Thyroid gland (tissue), 4 donors: ENCODE data around the gene RHOV. TPM values are rescaled to one million over a fixed set of nuclear protein-coding genes. Genes with fewer than 3 reads are reported as not detected.

Experiments
- DNase-seq, 2 donors: peaks; one replicate each; pipeline ENCODE4 v3.0.0-alpha.2; 2019
- H3K27ac ChIP-seq, 3 donors: fragments of 200-600 bp; sonication (generic); 1 replicate in 2 of 3; 2 replicates in 1 of 3; pipeline ENCODE4 v1.5.1; 2016 to 2019; ENCODE audit warnings: mild to moderate bottlenecking in 1 of 3, moderate library complexity in 1 of 3
- H3K27me3 ChIP-seq: fragments of 200-600 bp; sonication (generic); one replicate; pipeline ENCODE4 v1.5.1; 2019
- H3K36me3 ChIP-seq, 2 donors: fragments of 200-600 bp; sonication (generic); one replicate each; pipeline ENCODE4 v1.5.1; 2016 to 2019
- H3K4me1 ChIP-seq, 2 donors: fragments of 200-600 bp; sonication (generic); one replicate each; pipeline ENCODE4 v1.5.1; 2017 to 2019
- H3K4me3 ChIP-seq, 3 donors: fragments of 200-600 bp; sonication (generic); replicated peaks in 1 of 3; 1 replicate in 2 of 3; 2 replicates in 1 of 3; pipeline ENCODE4 v1.5.1; 2016; ENCODE audit warnings: mild to moderate bottlenecking in 1 of 3
- H3K9me3 ChIP-seq: fragments of 200-600 bp; sonication (generic); one replicate; pipeline ENCODE4 v1.5.1; 2017
- CTCF ChIP-seq, 6 experiments: fragments of 200-600 bp in 3 of 6; fragments of 450-650 bp in 3 of 6; sonication (generic) in 3 of 6; IDR thresholded peaks; one replicate each; pipeline ENCODE4 v1.5.1; 2016 to 2019; ENCODE audit warnings: antibody characterized with exemption in 6 of 6, mild to moderate bottlenecking in 2 of 6, inconsistent platforms in 1 of 6, moderate library complexity in 1 of 6
- POLR2A ChIP-seq, 2 donors: fragments of 450-650 bp; IDR thresholded peaks; one replicate each; pipeline ENCODE4 v1.6.1; 2017; ENCODE audit warnings: antibody characterized with exemption in 2 of 2, mild to moderate bottlenecking in 2 of 2, moderate library complexity in 1 of 2
- WGBS, 2 donors: methylation state at CpG; one replicate each; pipeline ENCODE4 v1.1.5; 2017; 5-methylcytosine and 5-hydroxymethylcytosine counted together
- intact Hi-C: fragments of 100-400 bp; cut with DNase I; formaldehyde crosslinking; loops from one replicate; pipeline ENCODE4 v1.15.1; 2023
- total RNA-seq, 4 donors: library from RNA; depleted of rRNA; stranded (reverse); fragments of >200 nt; gene quantifications; one replicate each; pipeline ENCODE4 v1.2.3, GENCODE V29; 2016

Gene RHOV
- total RNA-seq, 4 donors from 2014 or later, result 0.29 TPM; not detected in 3

- H3K27me3 ChIP-seq, result no peaks in the 10 kb centered on the region
- no peak overlapping the region for H3K4me3 ChIP-seq
- H3K4me1 ChIP-seq, result no peaks in the 10 kb centered on the region
- TF ChIP-seq CTCF (IDR thresholded peaks at IDR 0.05) (no peak), POLR2A (IDR thresholded peaks at IDR 0.05) (no peak)
- H3K36me3 ChIP-seq, result no peaks in the 10 kb centered on the region
- no peak overlapping the region for H3K27ac ChIP-seq
- 74 to 75% methylated on average over 1 of the region's 1 CpG for WGBS, 2 donors
- no peaks in the 10 kb centered on the region for H3K9me3 ChIP-seq
- DNase-seq, result no peak
- intact Hi-C loops, result no loop called here
Measured at GRCh38 chr15:40886586-40886985, 12.6 kb upstream of the RHOV start.

- no peak for DNase-seq
- no peaks in the 10 kb centered on the region for H3K36me3 ChIP-seq
- whole genome bisulfite sequencing, 2 donors, result 95% methylated on average over 6 of the region's 6 CpGs
Measured at GRCh38 chr15:40881351-40881750, 7.3 kb upstream of the RHOV start.

DNA sequence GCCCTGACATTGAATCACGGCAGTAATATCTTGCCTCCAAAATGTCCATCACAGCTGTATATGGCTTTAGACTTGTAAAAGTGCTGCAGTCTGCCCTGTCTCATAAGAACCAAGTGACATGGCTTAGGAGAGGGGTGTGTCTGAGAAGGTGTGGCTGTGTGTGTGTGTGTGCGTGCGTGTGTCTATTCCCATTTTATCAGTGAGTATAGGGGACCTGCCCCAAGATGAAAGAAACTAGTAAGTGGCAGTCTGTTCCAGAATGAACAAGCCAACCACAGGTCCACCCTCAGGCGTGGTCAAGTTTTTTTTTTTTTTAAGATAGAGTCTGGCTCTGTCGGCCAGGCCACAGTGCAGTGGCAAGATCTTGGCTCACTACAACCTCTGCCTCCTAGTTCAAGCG lies 5.6 kb upstream of the RHOV start:
- Histone ChIP-seq H3K4me3 (no peak overlapping the region), H3K9me3 (no peaks in the 10 kb centered on the region), H3K4me1 (no peaks in the 10 kb centered on the region), H3K27me3 (no peaks in the 10 kb centered on the region), H3K36me3 (no peaks in the 10 kb centered on the region), H3K27ac (no peak overlapping the region)
- WGBS, 2 donors, result 85 to 87% methylated on average over 6 of the region's 6 CpGs
- no peak for DNase-seq
- intact Hi-C loops, result no loop called here
- TF ChIP-seq CTCF (IDR thresholded peaks at IDR 0.05), result no peak
- TF ChIP-seq POLR2A (IDR thresholded peaks at IDR 0.05), result no peak

More at GRCh38 chr15:40881351-40881750, 7.3 kb upstream of the RHOV start:
- TF ChIP-seq POLR2A (IDR thresholded peaks at IDR 0.05) (no peak), CTCF (IDR thresholded peaks at IDR 0.05) (no peak)
- Histone ChIP-seq H3K9me3 (no peaks in the 10 kb centered on the region), H3K4me1 (no peaks in the 10 kb centered on the region), H3K27me3 (no peaks in the 10 kb centered on the region), H3K4me3 (no peak overlapping the region), H3K27ac (no peak overlapping the region)
- intact Hi-C loops, result no loop called here

DNA sequence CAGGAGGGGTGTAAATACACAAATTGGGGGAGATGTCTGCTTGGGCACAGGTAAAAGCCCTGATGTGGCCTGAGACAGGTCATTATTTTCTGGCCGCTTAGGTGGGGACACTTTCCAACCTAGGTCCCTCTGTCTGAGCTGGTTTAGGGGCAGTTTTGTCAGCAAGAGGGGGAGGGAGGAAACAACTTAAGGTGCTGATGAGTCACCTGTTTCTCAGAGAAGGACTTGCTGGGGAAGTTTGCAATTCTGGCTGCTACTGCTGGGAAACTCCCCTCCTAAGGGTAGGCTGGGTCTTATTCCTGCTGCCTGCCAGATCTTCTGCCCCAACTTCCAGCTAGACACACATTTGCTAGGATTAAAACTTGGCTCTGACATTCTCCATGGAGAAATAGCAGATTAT lies 4.8 kb upstream of the RHOV start:
- no peaks in the 10 kb centered on the region for H3K9me3 ChIP-seq
- H3K27ac ChIP-seq, result no peak overlapping the region
- intact Hi-C loops, result no loop called here
- DNase-seq, result no peak
- H3K4me1 ChIP-seq, result peaks cover 0 to 2% of the 10 kb centered on the region in 2 donors
- TF ChIP-seq CTCF (IDR thresholded peaks at IDR 0.05), result no peak
- no peak for TF ChIP-seq POLR2A (IDR thresholded peaks at IDR 0.05)
- H3K27me3 ChIP-seq, result no peaks in the 10 kb centered on the region
- WGBS, 2 donors, result 100% methylated on average over 1 of the region's 1 CpG
- no peaks in the 10 kb centered on the region for H3K36me3 ChIP-seq
- H3K4me3 ChIP-seq, result no peak overlapping the region

DNA sequence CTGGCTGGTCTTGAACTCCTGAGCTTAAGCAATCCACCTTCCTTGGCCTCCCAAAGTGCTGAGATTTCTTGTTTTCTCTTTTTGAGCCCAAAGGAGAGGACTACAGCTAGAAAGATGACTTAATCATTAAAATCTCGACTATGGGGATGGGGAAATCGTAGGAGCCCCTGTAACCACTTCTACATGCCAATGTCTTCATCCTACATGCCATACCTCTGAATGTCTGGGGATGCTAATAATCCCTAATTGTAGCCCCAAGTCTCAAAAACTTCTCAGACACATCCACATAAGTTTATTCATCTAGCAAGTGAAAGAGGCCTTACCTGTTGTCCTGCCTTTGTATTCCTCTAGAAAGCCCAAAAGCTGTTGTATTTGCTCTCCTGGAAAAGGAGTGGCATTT lies 3.7 kb upstream of the RHOV start:
- 67 to 79% methylated on average over 2 of the region's 2 CpGs for WGBS, 2 donors

More for the DNA sequence above, 3.7 kb upstream of the RHOV start:
- no peak for DNase-seq
- H3K27ac ChIP-seq, result no peak overlapping the region
- no peaks in the 10 kb centered on the region for H3K9me3 ChIP-seq
- H3K4me3 ChIP-seq, result no peak overlapping the region
- TF ChIP-seq CTCF (IDR thresholded peaks at IDR 0.05) (no peak), POLR2A (IDR thresholded peaks at IDR 0.05) (no peak)
- intact Hi-C loops, result no loop called here
- H3K4me1 ChIP-seq, result peaks cover 0 to 13% of the 10 kb centered on the region in 2 donors
- H3K27me3 ChIP-seq, result no peaks in the 10 kb centered on the region
- H3K36me3 ChIP-seq, result no peaks in the 10 kb centered on the region
